ENCODE measurements around the gene SLIT1. TPM values are rescaled to one million over a fixed set of nuclear protein-coding genes. Genes with fewer than 3 reads are reported as not detected.

SLIT1 gene
- total RNA-seq, 1 experiment from 2014 or later, result 0.41 TPM

GRCh38 chr10:96960872-96961271 is 224.9 kb downstream of the SLIT1 start:
- intact Hi-C loops (cut with micrococcal nuclease; ENCODE audit: unreplicated experiment), result no loop called here
- CTCF ChIA-PET, result no interaction called here
- H3K4me1 Mint-ChIP-seq (ENCODE audit: low read depth, unreplicated experiment), result no peaks in the 10 kb centered on the region

GRCh38 chr10:96959733-96960132 is 226.0 kb downstream of the SLIT1 start:
- Histone ChIP-seq H3K9me3 (no peaks in the 10 kb centered on the region), H3K36me3 (ENCODE audit: control insufficient read depth, insufficient read depth, low read length) (peaks cover 2% of the 10 kb centered on the region), H3K27me3 (replicated peaks; ENCODE audit: control insufficient read depth, insufficient read depth, low read length) (no peaks in the 10 kb centered on the region), H3K4me3 (ENCODE audit: low read depth, low read length) (no peak overlapping the region), H3K4me1 (no peaks in the 10 kb centered on the region)
- BruUV-seq (replicated peaks), result no TSS peak
- no peak overlapping the region for H3K27ac Mint-ChIP-seq (ENCODE audit: unreplicated experiment)
- ChIA-PET POLR2A (no interaction called here), CTCF (no interaction called here)
- H3K27me3 Mint-ChIP-seq (ENCODE audit: insufficient read depth, unreplicated experiment), result no peaks in the 10 kb centered on the region
- no peaks in the 10 kb centered on the region for H3K4me1 Mint-ChIP-seq (ENCODE audit: low read depth, unreplicated experiment)
- H3K36me3 Mint-ChIP-seq (ENCODE audit: insufficient read depth, unreplicated experiment), result peaks cover 13% of the 10 kb centered on the region
- no peak for TF ChIP-seq CTCF (IDR thresholded peaks at IDR 0.05; ENCODE audit: insufficient read depth in 1 of 2, low read depth in 1 of 2, low read length in 1 of 2, severe bottlenecking in 1 of 2, unreplicated experiment in 1 of 2)
- intact Hi-C loops (cut with micrococcal nuclease; ENCODE audit: unreplicated experiment), result no loop called here
- H3K4me3 Mint-ChIP-seq (ENCODE audit: unreplicated experiment), result no peak overlapping the region
- DNase-seq, result no peak
- H3K9me3 Mint-ChIP-seq (ENCODE audit: unreplicated experiment), result no peaks in the 10 kb centered on the region

More at GRCh38 chr10:96960872-96961271, 224.9 kb downstream of the SLIT1 start:
- no peaks in the 10 kb centered on the region for H3K9me3 ChIP-seq
- H3K27me3 ChIP-seq (replicated peaks; ENCODE audit: control insufficient read depth, insufficient read depth, low read length), result no peaks in the 10 kb centered on the region
- H3K4me1 ChIP-seq, result no peaks in the 10 kb centered on the region
- BruUV-seq (replicated peaks), result no TSS peak
- DNase-seq, result no peak
- H3K36me3 Mint-ChIP-seq (ENCODE audit: insufficient read depth, unreplicated experiment), result peaks cover 2% of the 10 kb centered on the region
- POLR2A ChIA-PET, result no interaction called here
- H3K27ac Mint-ChIP-seq (ENCODE audit: unreplicated experiment), result no peak overlapping the region
- no peak overlapping the region for H3K4me3 ChIP-seq (ENCODE audit: low read depth, low read length)
- H3K36me3 ChIP-seq (ENCODE audit: control insufficient read depth, insufficient read depth, low read length), result no peaks in the 10 kb centered on the region; the same call in 1 of the 2 replicates
- H3K9me3 Mint-ChIP-seq (ENCODE audit: unreplicated experiment), result no peaks in the 10 kb centered on the region
- TF ChIP-seq CTCF (IDR thresholded peaks at IDR 0.05; ENCODE audit: insufficient read depth in 1 of 2, low read depth in 1 of 2, low read length in 1 of 2, severe bottlenecking in 1 of 2, unreplicated experiment in 1 of 2), result no peak
- no peaks in the 10 kb centered on the region for H3K27me3 Mint-ChIP-seq (ENCODE audit: insufficient read depth, unreplicated experiment)
- H3K4me3 Mint-ChIP-seq (ENCODE audit: unreplicated experiment), result no peak overlapping the region

DNA sequence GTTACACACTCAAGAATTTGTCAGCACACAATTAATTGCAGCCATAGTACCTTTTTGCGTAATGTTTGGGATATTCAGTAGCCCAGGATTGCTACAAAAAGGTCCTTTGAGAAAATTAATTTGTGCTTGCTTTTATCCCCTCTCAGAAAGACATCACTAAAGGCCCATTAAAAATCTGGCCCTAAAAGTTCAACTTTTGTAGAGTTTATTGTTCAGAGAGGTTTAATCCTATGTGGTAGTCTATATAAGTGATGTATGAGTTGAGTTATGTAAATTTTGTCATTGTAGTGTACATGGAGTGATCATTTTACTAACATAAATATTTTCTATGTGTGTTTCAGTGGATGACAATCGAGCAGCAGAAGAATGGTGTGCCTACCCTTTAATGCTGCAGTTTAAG is 227.7 kb downstream of the SLIT1 start:
- Mint-ChIP-seq H3K36me3 (ENCODE audit: insufficient read depth, unreplicated experiment) (peaks cover 28% of the 10 kb centered on the region), H3K27me3 (ENCODE audit: insufficient read depth, unreplicated experiment) (no peaks in the 10 kb centered on the region), H3K4me3 (ENCODE audit: unreplicated experiment) (no peak overlapping the region), H3K9me3 (ENCODE audit: unreplicated experiment) (no peaks in the 10 kb centered on the region), H3K27ac (ENCODE audit: unreplicated experiment) (no peak overlapping the region), H3K4me1 (ENCODE audit: low read depth, unreplicated experiment) (no peaks in the 10 kb centered on the region)
- no peaks in the 10 kb centered on the region for H3K9me3 ChIP-seq
- intact Hi-C loops (cut with micrococcal nuclease; ENCODE audit: unreplicated experiment), result no loop called here
- ChIA-PET CTCF (no interaction called here), POLR2A (no interaction called here)
- TF ChIP-seq CTCF (IDR thresholded peaks at IDR 0.05; ENCODE audit: insufficient read depth in 1 of 2, low read depth in 1 of 2, low read length in 1 of 2, severe bottlenecking in 1 of 2, unreplicated experiment in 1 of 2), result no peak
- DNase-seq, result no peak
- no peak overlapping the region for H3K4me3 ChIP-seq (ENCODE audit: low read depth, low read length)
- H3K4me1 ChIP-seq, result no peaks in the 10 kb centered on the region
- no TSS peak for BruUV-seq (replicated peaks)
- no peaks in the 10 kb centered on the region for H3K27me3 ChIP-seq (replicated peaks; ENCODE audit: control insufficient read depth, insufficient read depth, low read length)
- H3K36me3 ChIP-seq (ENCODE audit: control insufficient read depth, insufficient read depth, low read length), result peaks cover 2% of the 10 kb centered on the region

Data from Caco-2 (cell line).